ENCODE data around the gene SETD6.
"Not testable (repeated sequence)": the region's sequence is repeated elsewhere in the genome, so short reads cannot be mapped to it uniquely, and the experiment has no call there.

SETD6 gene, protein sequence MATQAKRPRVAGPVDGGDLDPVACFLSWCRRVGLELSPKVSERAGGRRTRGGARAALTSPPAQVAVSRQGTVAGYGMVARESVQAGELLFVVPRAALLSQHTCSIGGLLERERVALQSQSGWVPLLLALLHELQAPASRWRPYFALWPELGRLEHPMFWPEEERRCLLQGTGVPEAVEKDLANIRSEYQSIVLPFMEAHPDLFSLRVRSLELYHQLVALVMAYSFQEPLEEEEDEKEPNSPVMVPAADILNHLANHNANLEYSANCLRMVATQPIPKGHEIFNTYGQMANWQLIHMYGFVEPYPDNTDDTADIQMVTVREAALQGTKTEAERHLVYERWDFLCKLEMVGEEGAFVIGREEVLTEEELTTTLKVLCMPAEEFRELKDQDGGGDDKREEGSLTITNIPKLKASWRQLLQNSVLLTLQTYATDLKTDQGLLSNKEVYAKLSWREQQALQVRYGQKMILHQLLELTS

DNA sequence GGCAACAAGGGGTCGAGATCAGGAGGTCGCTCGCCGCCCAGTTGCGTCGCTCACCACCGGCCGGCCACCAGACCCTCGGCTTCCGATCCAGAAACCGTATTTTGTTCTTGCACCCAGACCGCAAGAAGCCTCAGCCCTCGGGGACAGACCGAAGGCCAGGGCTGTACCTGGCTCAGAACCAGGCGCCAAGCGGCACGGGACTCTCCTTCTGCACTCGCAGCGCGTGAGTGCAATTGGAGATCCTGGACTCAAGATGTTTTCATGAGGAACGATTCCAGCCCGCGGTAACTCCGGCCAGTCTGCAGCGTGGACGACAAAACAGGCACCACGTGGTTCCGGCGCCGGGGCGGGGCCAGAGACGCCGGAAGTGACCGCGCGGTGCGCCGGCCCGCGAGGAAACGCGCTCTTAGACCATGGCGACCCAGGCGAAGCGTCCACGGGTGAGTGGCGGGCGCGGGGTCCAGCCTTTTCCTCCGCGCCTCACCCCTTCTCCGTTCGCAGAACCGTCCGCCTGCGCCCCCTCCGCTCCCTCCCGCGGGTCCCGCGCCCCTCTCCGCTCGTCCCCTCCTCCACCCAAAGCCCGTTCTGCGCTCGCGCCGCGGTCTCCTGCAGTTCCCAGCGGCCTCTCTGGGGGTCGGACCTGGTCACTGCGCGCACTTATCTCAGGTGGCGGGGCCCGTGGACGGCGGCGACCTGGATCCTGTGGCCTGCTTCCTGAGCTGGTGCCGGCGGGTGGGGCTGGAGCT is at the start of gene SETD6:
Gene SETD6 (plus strand): TSS at position 393 of the 746 bp plus-strand sequence. CDS start 21 bp downstream, at position 414.
- DNase-seq = peak; percentile 91

DNA sequence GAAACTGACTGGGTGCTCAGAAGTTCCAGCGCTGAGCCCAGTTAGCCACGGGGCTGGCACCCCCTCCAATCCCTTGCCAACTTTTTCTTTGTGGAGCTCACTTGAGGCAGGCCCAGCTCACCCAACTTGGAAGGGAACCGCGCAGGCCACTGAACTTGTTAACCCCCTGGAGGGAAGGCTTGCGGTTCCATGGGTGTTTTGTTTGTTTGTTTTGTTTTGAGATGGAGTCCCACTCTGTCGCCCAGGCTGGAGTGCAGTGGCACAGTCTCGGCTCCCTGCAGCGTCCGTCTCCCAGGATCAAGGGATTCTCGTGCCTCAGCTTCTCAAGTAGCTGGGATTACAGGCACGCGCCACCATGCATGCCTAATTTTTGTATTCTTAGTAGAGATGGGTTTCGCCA is 49.5 kb upstream of the SETD6 start:
- no peak for DNase-seq

DNA sequence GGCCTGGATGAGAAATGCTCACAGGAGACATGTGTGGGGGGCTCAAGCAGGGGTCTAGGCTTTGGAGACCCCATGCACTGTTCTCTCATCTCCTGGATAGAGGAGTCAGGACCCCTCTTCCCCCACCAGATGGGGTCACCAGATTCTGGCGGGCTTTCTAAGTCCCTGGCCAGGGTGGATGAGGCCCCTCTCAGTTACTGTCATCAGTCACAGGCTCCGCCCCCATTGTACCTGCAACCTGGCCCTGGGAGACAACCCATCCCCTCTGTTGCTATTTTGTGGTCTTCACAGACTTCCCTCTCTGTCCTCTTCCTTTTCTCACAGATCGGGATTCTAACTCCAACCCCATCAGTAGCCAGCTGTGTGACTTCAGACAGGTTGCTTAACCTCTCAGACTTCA is 48.9 kb upstream of the SETD6 start:
- no peak for DNase-seq

DNA sequence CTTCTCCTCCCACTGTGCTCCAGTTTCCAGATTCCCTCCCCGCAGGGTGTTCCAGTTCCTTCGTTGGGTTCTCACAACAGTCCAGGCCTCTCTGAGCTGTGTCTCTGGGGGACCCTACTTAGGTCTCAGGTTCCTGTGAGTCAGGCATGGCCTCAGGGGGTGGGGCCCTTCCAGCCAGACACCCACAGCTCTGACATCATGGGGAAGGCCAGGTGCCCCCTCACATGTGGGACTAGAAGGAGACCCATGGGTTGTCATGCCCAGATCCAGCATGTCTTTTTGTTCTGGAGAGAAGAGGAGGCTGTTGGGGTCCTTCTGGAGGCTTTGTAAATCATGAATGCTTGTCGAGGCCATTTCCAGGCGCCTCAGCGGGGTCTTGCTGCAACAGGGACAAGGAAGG is 47.4 kb upstream of the SETD6 start:
- DNase-seq = no peak

DNA sequence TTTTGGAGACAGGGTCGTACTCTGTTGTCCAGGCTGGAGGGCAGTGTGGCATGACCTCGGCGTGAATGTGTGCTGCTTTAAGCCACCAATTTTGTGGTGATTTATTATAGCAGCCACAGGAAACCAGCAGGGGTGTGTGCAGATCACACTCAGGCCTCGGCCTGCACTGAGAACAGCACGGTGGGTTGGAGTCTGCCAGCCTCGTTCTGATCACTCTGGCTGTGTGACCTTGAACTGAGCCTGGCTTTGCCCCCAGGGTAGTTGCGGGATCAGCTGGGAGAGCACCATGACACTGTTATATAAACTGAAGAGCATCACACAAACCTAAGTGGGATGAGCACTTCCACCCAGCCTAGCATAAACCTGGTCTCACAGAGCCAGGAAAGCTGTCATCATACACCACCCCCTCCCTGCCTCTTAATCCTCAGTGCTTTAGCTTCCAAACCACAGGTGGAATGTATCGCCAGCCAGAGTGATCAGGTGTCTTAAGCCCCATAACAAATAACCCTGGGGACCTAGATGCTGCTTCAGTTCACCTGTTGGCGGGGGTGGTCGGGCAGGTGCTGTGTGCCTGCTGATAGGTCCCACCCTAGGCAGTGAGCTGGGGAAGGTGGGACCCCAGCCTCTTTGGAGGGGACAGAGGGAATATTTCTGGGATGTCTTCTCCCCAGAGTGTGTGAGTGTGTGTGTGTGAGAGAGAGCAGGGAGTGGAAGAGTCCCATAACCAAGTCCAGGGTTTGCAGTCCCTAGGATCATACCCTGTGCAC is 43.9 kb upstream of the SETD6 start:
- DNase-seq = no peak

DNA sequence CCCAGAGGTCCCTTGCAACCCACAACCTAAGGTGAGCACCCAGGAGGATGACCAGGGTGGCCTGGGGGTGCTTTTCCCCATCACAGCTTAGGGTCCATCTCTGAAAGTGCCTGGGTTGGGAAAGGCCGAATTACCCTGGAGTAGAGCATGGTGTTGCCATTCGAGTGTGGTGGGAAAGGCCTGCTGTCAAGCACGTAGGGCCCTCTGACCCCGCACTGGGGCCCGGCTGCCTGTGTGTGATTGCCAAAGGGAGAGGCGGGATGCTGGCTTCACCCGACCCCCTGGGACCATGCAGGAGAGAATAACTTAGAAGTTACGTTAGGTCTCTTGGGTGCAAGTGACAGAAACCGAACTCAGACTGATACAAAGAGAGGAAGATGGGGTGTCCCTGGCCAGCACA is 43.1 kb upstream of the SETD6 start:
- no peak for DNase-seq

DNA sequence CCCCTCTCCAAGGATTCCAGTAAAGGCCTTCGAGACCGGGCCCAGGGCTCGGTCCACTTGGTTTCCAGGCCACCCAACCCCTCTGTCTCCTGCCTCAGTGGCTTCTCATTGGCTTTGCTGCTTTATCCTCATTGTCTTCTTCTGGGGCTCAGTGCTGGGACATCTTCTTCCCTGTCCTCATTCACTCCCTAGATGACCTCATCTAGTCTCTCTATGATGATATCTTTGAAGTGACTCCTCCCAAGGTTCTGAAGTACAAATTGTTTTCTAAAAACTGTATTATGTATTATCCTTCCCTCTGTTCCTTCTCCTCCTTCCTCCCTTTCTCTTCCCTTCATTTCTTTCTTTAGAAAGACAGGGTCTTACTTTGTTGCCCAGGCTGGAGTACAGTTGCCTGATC is 42.5 kb upstream of the SETD6 start:
- no peak for DNase-seq

DNA sequence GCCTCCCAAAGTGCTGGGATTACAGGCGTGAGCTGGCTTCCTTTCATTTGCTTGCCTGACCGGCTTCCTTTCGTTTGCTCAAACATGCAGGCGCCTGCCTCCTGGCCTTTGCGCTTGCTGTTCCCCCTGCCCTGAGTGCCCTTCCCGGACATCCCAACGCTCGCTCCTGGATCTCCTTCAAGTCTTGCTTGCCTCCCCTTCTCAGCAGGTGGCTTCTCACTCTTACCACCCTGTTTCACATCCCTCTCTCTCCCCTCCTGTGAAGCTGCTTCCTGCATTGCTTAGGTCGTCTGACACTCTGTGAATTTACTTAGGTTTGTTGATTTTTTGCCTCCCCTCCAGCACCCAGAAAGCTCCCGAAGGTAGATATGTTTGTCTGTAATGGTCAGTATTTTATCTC is 41.0 kb upstream of the SETD6 start:
- no peak for DNase-seq

DNA sequence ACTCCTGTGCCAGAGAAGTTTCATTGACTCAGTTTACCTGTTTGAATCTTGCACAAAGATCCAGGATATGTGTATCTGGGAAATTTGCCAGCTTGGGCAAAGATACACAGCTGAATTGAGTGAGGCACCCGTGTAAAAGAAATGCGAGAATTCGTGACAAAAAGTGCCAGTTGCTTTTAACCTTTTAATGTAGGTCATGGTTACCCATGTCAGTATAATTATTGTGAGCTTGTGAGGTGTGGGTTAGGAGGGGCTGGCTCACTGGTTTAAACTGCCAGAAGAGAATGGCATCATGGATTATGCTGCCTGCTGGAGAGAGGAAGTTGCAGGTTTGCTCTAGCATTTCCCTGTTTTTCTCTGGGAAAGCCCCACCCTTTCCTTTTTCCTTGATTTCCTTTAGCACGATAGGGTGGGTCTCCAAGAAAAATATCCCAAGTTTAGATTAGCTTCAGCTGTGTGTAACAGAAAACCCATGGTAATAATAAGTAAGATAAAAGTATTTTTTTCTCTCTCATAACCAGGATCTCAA is 40.2 kb upstream of the SETD6 start:
- no peak for DNase-seq

DNA sequence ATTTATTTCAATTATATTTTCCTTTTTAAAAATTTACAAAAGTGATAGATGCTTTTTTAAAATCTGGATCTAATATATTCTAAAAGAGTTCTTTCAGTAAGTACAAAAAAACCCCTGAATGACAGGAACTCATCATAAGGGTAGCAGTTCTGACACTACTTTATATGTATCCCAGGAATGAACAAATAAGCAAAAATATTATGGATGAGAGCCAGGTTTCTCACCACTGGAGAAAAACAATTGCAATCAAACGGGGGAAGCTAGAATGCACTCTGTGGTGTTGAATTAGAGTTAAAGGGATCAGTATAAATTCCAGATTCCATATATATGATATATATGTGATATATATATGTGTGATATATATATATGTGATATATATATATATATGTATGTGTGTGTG is 38.5 kb upstream of the SETD6 start:
- no peak for DNase-seq

DNA sequence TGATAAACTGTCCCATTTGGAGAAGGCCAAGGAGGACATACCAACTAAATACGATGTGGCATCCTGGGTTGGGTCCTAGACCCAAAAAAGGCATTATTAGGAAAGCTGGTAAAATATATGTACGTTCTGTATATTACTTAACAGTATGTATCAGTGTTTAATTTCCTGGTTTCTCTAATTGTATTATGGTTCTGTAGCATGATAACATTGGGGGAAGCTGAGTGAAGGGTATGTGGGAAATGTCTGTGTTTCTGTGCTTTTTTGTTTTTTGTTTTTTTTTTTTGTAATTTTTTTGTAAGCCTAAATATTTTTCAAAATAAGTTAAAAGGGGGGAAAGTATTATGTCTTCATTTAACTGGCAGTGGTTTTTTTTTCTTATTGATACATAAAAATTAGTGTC is 36.9 kb upstream of the SETD6 start:
- no peak for DNase-seq

DNA sequence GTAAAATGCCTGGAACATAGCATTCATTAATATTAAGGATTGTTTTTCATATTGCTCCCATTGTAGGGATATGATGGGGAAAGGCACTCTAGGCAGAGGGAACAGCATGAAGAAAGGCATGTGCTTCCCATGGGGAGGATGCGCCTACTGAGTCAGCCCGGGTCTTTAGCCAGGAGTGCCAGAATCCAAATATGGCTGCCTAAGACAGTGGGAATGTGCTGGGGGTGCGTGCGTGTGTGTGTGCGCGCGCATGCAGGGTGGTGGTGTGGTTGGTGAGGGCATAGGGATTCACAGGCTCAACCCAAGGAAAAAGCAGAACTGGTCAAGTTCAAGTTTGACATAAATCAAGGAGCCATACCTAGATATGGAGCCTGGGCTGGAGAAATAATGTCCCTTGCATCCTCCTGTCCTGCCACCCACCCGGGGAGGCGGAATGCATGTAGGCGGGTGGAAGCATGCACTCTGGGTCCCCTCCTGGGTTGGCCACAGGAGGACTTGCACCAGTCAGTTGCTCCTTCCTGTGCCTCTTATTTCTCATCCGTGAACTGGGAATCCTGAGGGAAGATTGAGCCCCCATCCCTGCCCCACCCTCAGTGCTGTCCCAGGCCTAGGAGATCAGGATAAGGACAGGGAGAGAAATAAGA is 34.0 kb upstream of the SETD6 start:
- no peak for DNase-seq

DNA sequence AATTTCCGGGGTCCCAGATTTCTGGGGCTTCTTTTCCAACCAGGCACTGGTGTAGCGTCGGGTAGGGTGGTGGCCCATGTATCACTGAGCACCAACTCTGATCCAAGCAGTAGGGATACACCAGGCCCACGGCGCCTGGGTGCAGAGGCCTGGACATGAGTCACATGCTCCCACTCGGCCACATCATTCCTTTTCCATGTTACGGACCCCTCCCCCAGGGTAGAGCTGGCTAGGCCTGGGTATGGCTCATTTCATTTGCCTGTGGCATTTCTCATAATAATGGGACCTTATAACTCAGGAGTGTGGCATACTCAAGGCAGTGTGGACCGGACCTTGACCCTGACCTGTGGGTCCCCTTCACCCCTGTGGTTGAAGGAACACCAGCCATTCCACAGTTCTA is 33.4 kb upstream of the SETD6 start:
- DNase-seq = no peak

DNA sequence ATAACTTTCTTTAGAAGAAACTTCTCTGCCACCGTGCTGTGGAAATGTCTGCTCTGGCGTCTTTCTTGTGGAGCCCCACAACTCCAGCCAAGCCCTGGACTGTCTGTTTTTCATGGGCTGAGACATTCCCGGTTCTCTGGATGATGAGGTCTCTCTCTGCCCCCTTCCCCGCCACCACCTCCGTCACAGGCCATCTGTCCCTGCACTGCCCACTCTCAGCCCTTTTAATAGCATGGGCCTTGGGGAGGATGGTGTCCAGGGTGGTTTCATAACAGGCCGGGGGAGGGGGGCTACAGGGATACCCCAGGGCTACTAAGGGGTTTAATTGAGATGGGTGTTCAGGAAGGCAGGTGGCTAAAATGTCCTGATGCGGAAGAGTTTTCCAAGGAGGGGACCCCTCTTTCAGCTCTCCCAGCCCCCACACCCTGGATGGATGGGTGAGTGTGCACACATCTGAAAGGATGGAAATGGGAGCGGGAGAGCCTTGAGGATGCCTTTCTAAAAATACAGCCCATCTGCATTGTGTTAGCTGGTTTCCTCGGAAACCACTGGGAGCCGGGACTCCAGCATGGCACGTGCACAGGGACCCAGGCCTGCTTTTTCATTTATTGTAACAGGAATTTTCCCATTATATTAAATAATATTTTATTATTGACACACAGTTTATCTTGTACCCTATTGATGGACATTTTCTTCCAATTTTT is 30.0 kb upstream of the SETD6 start:
- DNase-seq = no peak

DNA sequence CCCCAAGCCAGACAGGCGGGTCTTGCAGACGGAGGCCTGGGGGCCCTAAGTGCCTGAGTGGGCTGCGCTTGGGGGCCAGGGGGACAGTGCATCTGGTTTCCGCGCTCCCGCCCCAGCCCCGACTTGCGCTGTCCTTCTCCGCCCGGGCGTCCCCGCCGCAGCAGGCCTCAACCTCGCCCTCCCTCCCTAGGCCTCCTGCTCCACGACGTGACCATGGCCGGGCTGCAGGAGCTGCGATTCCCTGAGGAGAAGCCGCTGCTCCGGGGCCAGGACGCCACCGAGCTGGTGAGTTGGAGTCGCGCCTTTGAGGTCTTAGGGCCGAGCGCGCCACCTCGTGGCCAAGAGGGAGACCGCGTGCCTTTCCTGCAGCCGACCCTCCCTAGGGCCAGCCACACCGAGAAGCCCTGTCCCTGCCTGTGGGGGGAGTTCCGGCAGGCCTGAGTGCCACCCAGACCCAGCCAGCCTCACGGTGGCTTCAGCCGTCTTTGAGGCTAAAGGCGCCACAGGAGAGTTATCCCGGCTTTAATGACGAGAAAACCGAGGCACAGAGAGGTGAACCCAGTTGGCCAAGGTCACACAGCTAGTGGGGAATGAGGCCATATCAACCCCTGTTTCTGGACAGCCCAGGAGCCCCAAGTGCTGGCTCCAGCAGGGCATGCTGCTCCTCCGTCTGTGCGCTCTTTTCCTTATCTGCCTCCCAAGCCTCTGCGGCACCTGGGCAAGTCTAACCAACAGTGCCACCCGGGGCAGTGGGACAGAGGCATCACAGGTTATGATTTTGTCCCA is 27.6 kb upstream of the SETD6 start:
- peak; percentile 89 for DNase-seq

DNA sequence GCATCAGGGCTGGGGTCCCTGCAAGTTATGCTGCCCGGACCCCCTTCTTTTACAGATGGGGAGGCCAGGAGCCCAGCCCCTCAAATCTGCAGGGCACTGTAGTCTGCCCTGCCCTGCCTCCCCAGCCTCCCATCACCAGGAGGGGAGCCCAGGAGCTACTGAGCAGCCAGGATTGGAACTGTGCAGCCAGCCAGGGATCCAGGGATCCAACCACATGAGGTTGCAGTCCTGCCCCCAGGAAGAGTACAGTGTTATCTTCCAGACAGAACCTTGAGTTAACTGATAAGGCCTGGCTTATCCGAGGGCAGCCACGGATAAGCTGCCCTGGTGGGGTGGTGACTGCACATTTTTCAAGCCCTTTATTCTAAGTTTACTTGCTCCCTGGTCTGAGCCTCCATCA is 26.8 kb upstream of the SETD6 start:
- DNase-seq = no peak

DNA sequence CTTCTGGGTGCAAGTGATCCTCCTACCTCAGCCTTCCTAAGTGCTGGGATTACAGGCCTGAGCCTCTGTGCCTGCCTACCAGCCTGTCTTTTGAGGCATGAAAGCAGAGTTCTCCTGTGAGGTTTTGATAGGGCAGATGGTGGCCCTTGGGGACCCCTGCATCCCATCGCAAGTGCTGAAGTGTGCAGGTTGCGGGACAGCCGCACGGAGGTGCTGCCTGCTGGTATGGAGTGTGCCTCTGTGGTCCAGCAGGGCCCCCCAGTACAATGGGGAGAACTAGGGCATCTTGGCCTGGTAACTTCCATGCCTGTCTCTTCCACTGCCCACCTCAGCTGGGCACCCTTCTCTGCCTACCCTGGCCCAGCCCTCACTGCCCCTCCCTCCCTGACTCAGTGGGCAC is 25.3 kb upstream of the SETD6 start:
- DNase-seq = no peak

DNA sequence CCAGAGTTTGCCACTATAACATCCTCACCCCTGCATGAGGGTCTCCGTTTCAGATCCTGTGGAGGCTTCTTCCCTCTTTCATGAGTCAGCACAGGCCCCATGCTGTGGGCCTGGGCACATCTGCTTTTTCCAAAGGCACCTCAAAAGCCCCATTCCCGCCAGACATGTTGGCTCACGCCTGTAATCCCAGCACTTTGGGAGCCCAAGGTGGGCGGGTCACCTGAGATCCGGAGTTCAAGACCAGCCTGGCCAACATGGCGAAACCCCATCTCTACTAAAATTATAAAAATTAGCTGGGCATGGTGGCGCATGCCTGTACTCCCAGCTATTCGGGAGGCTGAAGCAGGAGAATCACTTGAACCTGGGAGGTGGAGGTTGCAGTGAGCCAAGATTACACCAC is 24.8 kb upstream of the SETD6 start:
- not testable (repeated sequence) for DNase-seq

DNA sequence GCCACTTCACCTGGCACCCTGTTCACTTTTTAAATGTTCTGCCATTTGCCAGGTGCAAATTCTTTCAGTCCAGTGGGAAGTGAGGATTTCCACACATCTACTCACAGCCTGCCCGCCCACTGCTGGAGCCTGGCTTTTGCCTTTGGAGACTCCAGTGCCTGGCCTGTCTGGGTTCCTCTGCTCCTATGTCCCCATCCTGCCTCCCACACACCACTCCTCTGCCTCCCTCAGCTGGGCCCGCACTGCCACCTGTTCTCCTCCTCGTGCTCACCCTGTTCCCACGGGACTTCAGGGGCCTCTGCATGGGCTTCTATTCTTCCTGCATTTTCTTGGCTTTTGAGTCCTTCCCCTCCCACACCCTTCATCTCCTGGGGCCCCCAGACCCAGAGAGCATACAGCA is 23.3 kb upstream of the SETD6 start:
- DNase-seq = no peak

DNA sequence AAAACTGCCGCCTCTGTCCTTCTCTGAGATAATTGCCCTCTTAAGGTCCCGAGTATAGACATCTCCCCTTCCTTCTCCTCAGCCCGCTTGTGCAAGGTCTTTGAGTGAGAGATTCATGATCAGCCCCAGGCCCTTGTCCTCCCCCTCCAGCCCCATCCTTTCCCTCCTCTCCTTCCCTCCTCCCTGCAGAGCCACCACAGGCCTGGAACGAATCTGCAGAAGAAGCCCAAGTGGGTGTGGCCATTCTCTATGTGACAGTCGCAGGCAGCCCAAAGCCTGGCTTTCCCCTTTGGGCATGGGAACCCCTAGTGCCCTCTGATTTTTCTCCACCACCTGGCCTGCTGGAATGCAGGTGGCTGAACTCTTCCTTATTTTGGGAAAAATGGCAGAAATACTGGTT is 22.6 kb upstream of the SETD6 start:
- DNase-seq = no peak

DNA sequence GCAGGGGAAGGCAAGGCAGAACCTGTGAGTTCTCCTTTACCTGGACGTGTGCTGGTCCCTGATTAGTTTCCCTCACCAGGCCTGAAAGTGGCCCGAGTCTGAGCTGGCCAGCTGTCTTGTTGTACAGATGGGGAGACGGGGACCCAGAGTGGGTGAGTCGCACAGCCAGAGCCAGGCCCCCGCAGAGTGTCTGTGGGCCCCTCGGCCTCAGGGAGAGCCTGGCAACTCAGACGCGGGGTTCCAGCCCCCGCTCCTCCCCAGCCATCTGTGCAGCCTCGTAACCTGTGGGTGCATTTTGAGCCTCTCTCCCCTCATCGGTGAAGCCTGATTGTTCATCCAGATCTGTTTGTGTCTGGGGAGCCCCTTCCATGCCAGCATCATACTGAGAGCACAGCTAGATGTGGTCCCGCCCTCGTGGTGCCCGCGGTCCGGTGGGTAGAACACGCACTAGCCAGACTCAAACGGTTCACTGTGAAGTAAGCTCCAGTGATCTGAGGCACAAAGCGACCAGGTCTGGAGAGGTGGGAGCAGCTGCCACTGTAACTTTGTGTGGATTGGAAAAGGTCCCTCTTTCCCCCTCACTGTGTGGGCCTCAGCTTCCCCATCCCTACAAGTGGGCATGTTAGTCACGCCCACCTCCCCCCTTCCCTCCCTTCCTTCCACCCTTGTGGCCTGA is 21.4 kb upstream of the SETD6 start:
- DNase-seq = no peak

Measured in hematopoietic multipotent progenitor cell treated with erythropoietin and hydrocortisone succinate and interleukin-3 and kit ligand, for 6 days (in vitro differentiated cells).